HG03064 (cell line): ENCODE results near the gene SCRN1.

Source experiments
- ATAC-seq: cut with Tn5 transposase; IDR thresholded peaks from one replicate; pipeline ENCODE4 v1.9.1; 2021; ENCODE audit warnings: low read depth; ENCODE audit not compliant: unreplicated experiment

Gene SCRN1

GRCh38 chr7:29989257-29989995, at the start of gene SCRN1:
TSS of gene SCRN1 (minus strand) at chr7:29989801. CDS start at chr7:29969067, 20,734 bp downstream.
- peak; percentile 41 for ATAC-seq

- no peak for ATAC-seq
These were observed 48.8 kb upstream of the SCRN1 start for GRCh38 chr7:30038196-30038980.

- ATAC-seq = no peak
These were observed 46.6 kb upstream of the SCRN1 start for GRCh38 chr7:30036220-30036619.

GRCh38 chr7:30034501-30034900, 44.9 kb upstream of the SCRN1 start:
- ATAC-seq = no peak

- ATAC-seq = no peak
These were observed 42.9 kb upstream of the SCRN1 start for GRCh38 chr7:30032310-30033125.

- ATAC-seq = no peak
These were observed 40.1 kb upstream of the SCRN1 start for GRCh38 chr7:30029696-30030095.

GRCh38 chr7:30028749-30029635, 39.4 kb upstream of the SCRN1 start:
- peak; percentile 13 for ATAC-seq

- peak; percentile 48 for ATAC-seq
These were observed 38.7 kb upstream of the SCRN1 start, which contains the start of gene PLEKHA8 for GRCh38 chr7:30028216-30028748. TSS of gene PLEKHA8 (plus strand) at chr7:30028412. CDS start at chr7:30028763, 351 bp downstream.

- peak; percentile 4 for ATAC-seq
These were observed 38.2 kb upstream of the SCRN1 start for GRCh38 chr7:30027740-30028215.

GRCh38 chr7:30027065-30027456, 37.5 kb upstream of the SCRN1 start:
- no peak for ATAC-seq

GRCh38 chr7:30026229-30027064, 36.8 kb upstream of the SCRN1 start, which contains the start of gene FKBP14:
TSS of gene FKBP14 (minus strand) at chr7:30026702. CDS start at chr7:30026508, 194 bp downstream.
- ATAC-seq = peak; percentile 66

- no peak for ATAC-seq
These were observed 33.9 kb upstream of the SCRN1 start for GRCh38 chr7:30023524-30023923.

- ATAC-seq = no peak
These were observed 33.4 kb upstream of the SCRN1 start for GRCh38 chr7:30022991-30023390.

- no peak for ATAC-seq
These were observed 30.9 kb upstream of the SCRN1 start for GRCh38 chr7:30020535-30020934.

- no peak for ATAC-seq
These were observed 30.4 kb upstream of the SCRN1 start for GRCh38 chr7:30019960-30020359.

- ATAC-seq = no peak
These were observed 29.8 kb upstream of the SCRN1 start for GRCh38 chr7:30019387-30019786.

GRCh38 chr7:30018451-30018850, 28.9 kb upstream of the SCRN1 start:
- no peak for ATAC-seq

GRCh38 chr7:30012757-30013156, 23.2 kb upstream of the SCRN1 start:
- ATAC-seq = no peak

- no peak for ATAC-seq
These were observed 20.4 kb upstream of the SCRN1 start for GRCh38 chr7:30010021-30010420.
